ENCODE measurements around the gene PROM1.

Gene PROM1

GRCh38 chr4:16031546-16032395, 52.1 kb downstream of the PROM1 start:
- in situ Hi-C loops (cut with MboI; ENCODE audit: low sequenced_read_pairs), result loop anchor here (10.0 kb wide), 1 partner anchor 223 kb away; no protein-coding TSS in a partner anchor

- in situ Hi-C loops (cut with MboI; ENCODE audit: low sequenced_read_pairs), result loop anchor here (10.0 kb wide), 1 partner anchor 225 kb away; no protein-coding TSS in a partner anchor
Measured at GRCh38 chr4:16029886-16030285, 53.9 kb downstream of the PROM1 start.

- in situ Hi-C loops (cut with MboI; ENCODE audit: low sequenced_read_pairs), result no loop called here
Measured at GRCh38 chr4:16029262-16029661, 54.6 kb downstream of the PROM1 start.

GRCh38 chr4:16027626-16028025, 56.2 kb downstream of the PROM1 start:
- in situ Hi-C loops (cut with MboI; ENCODE audit: low sequenced_read_pairs), result no loop called here

GRCh38 chr4:16027114-16027513, 56.7 kb downstream of the PROM1 start:
- in situ Hi-C loops (cut with MboI; ENCODE audit: low sequenced_read_pairs), result no loop called here

- in situ Hi-C loops (cut with MboI; ENCODE audit: low sequenced_read_pairs), result no loop called here
Measured at GRCh38 chr4:16026160-16026761, 57.6 kb downstream of the PROM1 start.

- in situ Hi-C loops (cut with MboI; ENCODE audit: low sequenced_read_pairs), result no loop called here
Measured at GRCh38 chr4:16025268-16025667, 58.6 kb downstream of the PROM1 start.

GRCh38 chr4:16023776-16024408, 59.9 kb downstream of the PROM1 start:
- in situ Hi-C loops (cut with MboI; ENCODE audit: low sequenced_read_pairs), result no loop called here

GRCh38 chr4:16021804-16022560, 61.8 kb downstream of the PROM1 start:
- in situ Hi-C loops (cut with MboI; ENCODE audit: low sequenced_read_pairs), result no loop called here

GRCh38 chr4:16019649-16020048, 64.2 kb downstream of the PROM1 start:
- in situ Hi-C loops (cut with MboI; ENCODE audit: low sequenced_read_pairs), result no loop called here

- in situ Hi-C loops (cut with MboI; ENCODE audit: low sequenced_read_pairs), result no loop called here
Measured at GRCh38 chr4:16018841-16019240, 65.0 kb downstream of the PROM1 start.

GRCh38 chr4:16018061-16018676, 65.7 kb downstream of the PROM1 start:
- in situ Hi-C loops (cut with MboI; ENCODE audit: low sequenced_read_pairs), result no loop called here

- in situ Hi-C loops (cut with MboI; ENCODE audit: low sequenced_read_pairs), result no loop called here
Measured at GRCh38 chr4:16016536-16016935, 67.3 kb downstream of the PROM1 start.

- in situ Hi-C loops (cut with MboI; ENCODE audit: low sequenced_read_pairs), result no loop called here
Measured at GRCh38 chr4:16011173-16011572, 72.7 kb downstream of the PROM1 start.

- in situ Hi-C loops (cut with MboI; ENCODE audit: low sequenced_read_pairs), result no loop called here
Measured at GRCh38 chr4:16009153-16009552, 74.7 kb downstream of the PROM1 start.

GRCh38 chr4:16007471-16008095, 76.2 kb downstream of the PROM1 start:
- in situ Hi-C loops (cut with MboI; ENCODE audit: low sequenced_read_pairs), result no loop called here

- in situ Hi-C loops (cut with MboI; ENCODE audit: low sequenced_read_pairs), result no loop called here
Measured at GRCh38 chr4:16006771-16007446, 76.9 kb downstream of the PROM1 start.

- in situ Hi-C loops (cut with MboI; ENCODE audit: low sequenced_read_pairs), result no loop called here
Measured at GRCh38 chr4:16005676-16006075, 78.1 kb downstream of the PROM1 start.

GRCh38 chr4:16001484-16001858, 82.4 kb downstream of the PROM1 start:
- in situ Hi-C loops (cut with MboI; ENCODE audit: low sequenced_read_pairs), result no loop called here

Data from HL-60/S4 treated with retinoic acid at 250 ng/mL for 4 days and 3 days (cell line).